OCI-LY1 (cell line): Measurements from ENCODE around the gene NUP62.

Experiments used
- H2AFZ ChIP-seq: fragments of 200-600 bp; sonication (generic), shearing (Covaris generic); 2 replicates; pipeline ENCODE4 v1.6.0; 2014; ENCODE audit warnings: antibody characterized with exemption, mild to moderate bottlenecking, low read length
- H3F3A ChIP-seq: fragments of 200-600 bp; sonication (generic), shearing (Covaris generic); 2 replicates; pipeline ENCODE4 v1.6.0; 2014; ENCODE audit warnings: mild to moderate bottlenecking, antibody characterized with exemption, low read length, moderate library complexity; ENCODE audit not compliant: insufficient read depth
- H3K27ac ChIP-seq: fragments of 200-600 bp; sonication (generic); 2 replicates; pipeline ENCODE4 v1.5.1; 2014; ENCODE audit warnings: low read length, mixed run types, mild to moderate bottlenecking, low read depth; ENCODE audit not compliant: poor library complexity, severe bottlenecking
- H3K27me3 ChIP-seq: fragments of 200-600 bp; sonication (generic); 2 replicates; pipeline ENCODE4 v1.6.0; 2014; ENCODE audit warnings: antibody characterized with exemption, mild to moderate bottlenecking, low read length, moderate library complexity; ENCODE audit not compliant: insufficient read depth
- H3K36me3 ChIP-seq: fragments of 200-600 bp; sonication (generic); 2 replicates; pipeline ENCODE4 v1.6.1; 2014; ENCODE audit warnings: mild to moderate bottlenecking, antibody characterized with exemption, low read length, moderate library complexity, mixed read lengths; ENCODE audit not compliant: insufficient read depth
- H3K4me1 ChIP-seq: fragments of 200-600 bp; sonication (generic); 2 replicates; pipeline ENCODE4 v1.5.1; 2014; ENCODE audit warnings: mild to moderate bottlenecking, low read length, moderate library complexity; ENCODE audit not compliant: insufficient read depth, severe bottlenecking
- H3K4me2 ChIP-seq: fragments of 200-600 bp; sonication (generic), shearing (Covaris generic); 2 replicates; pipeline ENCODE4 v1.6.1; 2014; ENCODE audit warnings: low read length
- H3K4me3 ChIP-seq: fragments of 200-600 bp; sonication (generic); 2 replicates; pipeline ENCODE4 v1.5.1; 2014; ENCODE audit warnings: low read length, low read depth, mild to moderate bottlenecking, mixed read lengths; ENCODE audit not compliant: poor library complexity, severe bottlenecking
- H3K79me2 ChIP-seq: fragments of 200-600 bp; shearing (Covaris generic); 2 replicates; pipeline ENCODE4 v1.6.1; 2016; ENCODE audit warnings: mixed run types, low read length, mixed read lengths; ENCODE audit not compliant: insufficient read depth
- H3K9ac ChIP-seq: fragments of 200-600 bp; sonication (generic), shearing (Covaris generic); 2 replicates; pipeline ENCODE4 v1.6.1; 2014; ENCODE audit warnings: mild to moderate bottlenecking, low read length, mixed read lengths
- H3K9me2 ChIP-seq: fragments of 200-600 bp; sonication (generic), shearing (Covaris generic); 2 replicates; pipeline ENCODE4 v1.6.1; 2014; ENCODE audit warnings: low read depth, mild to moderate bottlenecking, low read length, mixed read lengths
- H3K9me3 ChIP-seq: fragments of 200-600 bp; shearing (Covaris generic); 2 replicates; pipeline ENCODE4 v1.6.1; 2014; ENCODE audit warnings: low read length, mixed read lengths
- H4K20me1 ChIP-seq: fragments of 200-600 bp; sonication (generic), shearing (Covaris generic); 2 replicates; pipeline ENCODE4 v1.6.0; 2016; ENCODE audit warnings: mild to moderate bottlenecking, low read length; ENCODE audit not compliant: insufficient read depth
- CTCF ChIP-seq: fragments of 200-600 bp; sonication (generic), shearing (Covaris generic); IDR thresholded peaks from 2 replicates; pipeline ENCODE4 v1.5.1; 2017; ENCODE audit warnings: mild to moderate bottlenecking, antibody characterized with exemption, low read length, moderate library complexity, mixed read lengths
- EZH2 ChIP-seq: fragments of 200-600 bp; sonication (generic), shearing (Covaris generic); IDR thresholded peaks from 2 replicates; pipeline ENCODE4 v1.8.0; 2017; ENCODE audit warnings: borderline replicate concordance, mixed run types, mild to moderate bottlenecking, antibody characterized with exemption, low read length, moderate library complexity, mixed read lengths

Gene NUP62

GRCh38 chr19:49866933-49867782, 62.1 kb downstream of the NUP62 start, which contains the start of gene PNKP:
Gene PNKP (minus strand): TSS chr19:49867576. CDS start chr19:49867204, 372 bp downstream.
- peak within 1 kb of the TSS; percentile 94 for H3K4me2 ChIP-seq
- H3K79me2 ChIP-seq = peaks cover 8% of the 10 kb centered on the region; the same call in 1 of the 2 replicates
- TF ChIP-seq EZH2 (no peak), CTCF (no peak)
- no peaks in the 10 kb centered on the region for H3F3A ChIP-seq
- peak within 1 kb of the TSS; percentile 79 for H3K27ac ChIP-seq
- no peaks in the 10 kb centered on the region for H3K27me3 ChIP-seq
- no peak within 1 kb of the TSS for H2AFZ ChIP-seq
- no peaks in the 10 kb centered on the region for H3K9me3 ChIP-seq
- H3K36me3 ChIP-seq = peaks cover 36% of the 10 kb centered on the region
- no peaks in the 10 kb centered on the region for H4K20me1 ChIP-seq
- H3K4me3 ChIP-seq = peak within 1 kb of the TSS; percentile 87
- H3K9ac ChIP-seq = peak within 1 kb of the TSS; percentile 79
- H3K9me2 ChIP-seq = no peaks in the 10 kb centered on the region
- H3K4me1 ChIP-seq = peaks cover 44% of the 10 kb centered on the region

- no peak overlapping the region for H3K27ac ChIP-seq
- H3K27me3 ChIP-seq = no peaks in the 10 kb centered on the region
- H3K4me3 ChIP-seq = no peak overlapping the region
- H4K20me1 ChIP-seq = no peaks in the 10 kb centered on the region
- no peak overlapping the region for H2AFZ ChIP-seq
- peaks cover 47% of the 10 kb centered on the region for H3K36me3 ChIP-seq
- no peak overlapping the region for H3K9ac ChIP-seq
- H3K4me1 ChIP-seq = peaks cover 50% of the 10 kb centered on the region
- 0 out of 2 replicates have a peak overlapping the region, but pooled peaks have one; percentile 17 for H3K4me2 ChIP-seq
- no peaks in the 10 kb centered on the region for H3K9me2 ChIP-seq
- no peaks in the 10 kb centered on the region for H3K9me3 ChIP-seq
- TF ChIP-seq EZH2 = no peak
- no peak for TF ChIP-seq CTCF
- peaks cover 8% of the 10 kb centered on the region; the same call in 1 of the 2 replicates for H3K79me2 ChIP-seq
- H3F3A ChIP-seq = no peaks in the 10 kb centered on the region
Observed at GRCh38 chr19:49864890-49865289, 64.4 kb downstream of the NUP62 start.

- H3K9ac ChIP-seq = no peak overlapping the region
- peak overlapping the region; percentile 26 for H3K27ac ChIP-seq
- peaks cover 40% of the 10 kb centered on the region for H3K4me1 ChIP-seq
- no peaks in the 10 kb centered on the region for H3K27me3 ChIP-seq
- H4K20me1 ChIP-seq = no peaks in the 10 kb centered on the region
- H3K9me3 ChIP-seq = no peaks in the 10 kb centered on the region
- no peak overlapping the region for H2AFZ ChIP-seq
- H3F3A ChIP-seq = no peaks in the 10 kb centered on the region
- TF ChIP-seq CTCF (no peak), EZH2 (no peak)
- no peak overlapping the region for H3K4me3 ChIP-seq
- H3K4me2 ChIP-seq = no peak overlapping the region
- no peaks in the 10 kb centered on the region for H3K9me2 ChIP-seq
- H3K79me2 ChIP-seq = peaks cover 8% of the 10 kb centered on the region; the same call in 1 of the 2 replicates
- peaks cover 55% of the 10 kb centered on the region for H3K36me3 ChIP-seq
Observed at GRCh38 chr19:49863935-49864320, 65.4 kb downstream of the NUP62 start.
